ENCODE measurements around the gene DBNDD1. TPM values are rescaled to one million over a fixed set of nuclear protein-coding genes. Genes with fewer than 3 reads are reported as not detected.

Gene DBNDD1
- total and polyA plus RNA-seq, 2 donors (not counting 3 experiments of a cell fraction or from before 2014, with no cell fraction given): 28.2 to 45.7 TPM

- DNase-seq (ENCODE audit: low read depth, low spot score) (no peak), FAIRE-seq (no peak)
- Histone ChIP-seq H3K9me1 (replicated peaks; ENCODE audit: control insufficient read depth, extremely low read depth, insufficient read depth, low read length) (no peaks in the 10 kb centered on the region), H3K4me1 (ENCODE audit: control insufficient read depth, extremely low read depth, insufficient read depth, low read length) (peaks cover 3% of the 10 kb centered on the region), H3K4me2 (ENCODE audit: insufficient read depth, low read length) (no peak overlapping the region), H3K79me2 (ENCODE audit: control insufficient read depth, insufficient read depth, low read length) (no peaks in the 10 kb centered on the region), H3K4me3 (replicated peaks in 1 of 3; ENCODE audit: insufficient read depth in 1 of 3, low read depth in 1 of 3, low read length in 3 of 3) (no peak overlapping the region), H3K27ac (ENCODE audit: insufficient read depth, low read depth, low read length) (no peak overlapping the region), H3K9me3 (replicated peaks; ENCODE audit: control insufficient read depth, insufficient read depth, low read length) (no peaks in the 10 kb centered on the region), H3K36me3 (ENCODE audit: control insufficient read depth in 2 of 2, extremely low read depth in 1 of 2, insufficient read depth in 2 of 2, low read length in 2 of 2) (peaks cover 6 to 35% of the 10 kb centered on the region in 2 experiments), H3K9ac (replicated peaks; ENCODE audit: extremely low read depth, insufficient read depth, low read length) (no peak overlapping the region), H3K27me3 (ENCODE audit: control insufficient read depth in 2 of 2, insufficient read depth in 2 of 2, low read length in 2 of 2) (no peaks in the 10 kb centered on the region), H4K20me1 (replicated peaks; ENCODE audit: control insufficient read depth, extremely low read depth, insufficient read depth, low read length) (no peaks in the 10 kb centered on the region), H2AFZ (ENCODE audit: low read depth, low read length) (no peak overlapping the region)
- dilution Hi-C loops (cut with MboI; ENCODE audit: extremely low pct_ligation_motif_present, low sequenced_read_pairs) (no loop called here), intact Hi-C loops (cut with micrococcal nuclease) (no loop called here)
- POLR2A ChIA-PET: no interaction called here
- BruUV-seq (replicated peaks): no TSS peak
- CTCF ChIA-PET: no interaction called here
- no peak for TF ChIP-seq MYC (IDR thresholded peaks at IDR 0.05; ENCODE audit: low read depth, low read length)
- no peak for TF ChIP-seq JUN (IDR thresholded peaks at IDR 0.05; ENCODE audit: borderline replicate concordance, insufficient read depth, insufficient read length, low read depth)
- TF ChIP-seq POLR2AphosphoS5 (IDR thresholded peaks at IDR 0.05; ENCODE audit: insufficient read depth, low read depth, low read length): no peak
- TF ChIP-seq POLR2A (IDR thresholded peaks at IDR 0.05; ENCODE audit: low read depth, low read length): no peak
- no peak for TF ChIP-seq CTCF (IDR thresholded peaks at IDR 0.05; ENCODE audit: extremely low read depth in 1 of 2, insufficient read depth in 1 of 2, low read depth in 1 of 2, low read length in 2 of 2)
- no peak for TF ChIP-seq FOS (IDR thresholded peaks at IDR 0.05; ENCODE audit: borderline replicate concordance, insufficient read depth, low read length)
- TF ChIP-seq EZH2 (IDR thresholded peaks at IDR 0.05; ENCODE audit: borderline replicate concordance, low read depth, low read length, severe bottlenecking): no peak
- TF ChIP-seq MAX (IDR thresholded peaks at IDR 0.05; ENCODE audit: insufficient read depth, insufficient read length): no peak
- no peak for TF ChIP-seq GATA2 (IDR thresholded peaks at IDR 0.05; ENCODE audit: insufficient read depth, insufficient read length, low read depth, low read length)
Observed at GRCh38 chr16:90041896-90042473, 22.7 kb upstream of the DBNDD1 start.
